ENCODE results near the gene MROH7. TPM values are rescaled to one million over a fixed set of nuclear protein-coding genes. Genes with fewer than 3 reads are reported as not detected.
A peak's percentile ranks its signal among the peaks of the same experiment; 100 is the strongest.

Gene MROH7
- total RNA-seq, 2 donors from 2014 or later, result 3.7 to 5.5 TPM

DNA sequence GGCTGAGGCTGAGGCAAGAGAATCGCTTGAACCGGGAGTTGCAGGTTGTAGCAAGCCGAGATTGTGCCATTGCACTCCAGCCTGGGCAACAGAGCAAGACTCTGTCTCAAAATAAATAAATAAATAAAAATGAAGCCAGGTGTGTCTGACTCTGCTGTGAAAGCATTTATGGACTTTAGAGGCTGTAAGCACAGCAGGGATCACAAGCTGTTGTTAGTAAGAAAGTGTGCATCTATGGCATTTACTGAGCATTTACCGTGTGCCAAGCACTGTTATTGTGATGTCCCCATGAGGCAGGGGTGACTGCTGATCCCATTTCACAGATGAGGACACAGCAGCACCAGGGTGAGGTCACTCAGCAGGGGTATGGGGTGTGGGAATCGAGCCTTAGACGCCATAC, 38.3 kb upstream of the MROH7 start:
- no peaks in the 10 kb centered on the region for H3K9me3 ChIP-seq
- intact Hi-C loops (cut with DNase I), result no loop called here
- no peaks in the 10 kb centered on the region for H3K27me3 ChIP-seq
- H3K4me3 ChIP-seq, result no peak overlapping the region
- no peak for DNase-seq
- TF ChIP-seq, protein P1, sequence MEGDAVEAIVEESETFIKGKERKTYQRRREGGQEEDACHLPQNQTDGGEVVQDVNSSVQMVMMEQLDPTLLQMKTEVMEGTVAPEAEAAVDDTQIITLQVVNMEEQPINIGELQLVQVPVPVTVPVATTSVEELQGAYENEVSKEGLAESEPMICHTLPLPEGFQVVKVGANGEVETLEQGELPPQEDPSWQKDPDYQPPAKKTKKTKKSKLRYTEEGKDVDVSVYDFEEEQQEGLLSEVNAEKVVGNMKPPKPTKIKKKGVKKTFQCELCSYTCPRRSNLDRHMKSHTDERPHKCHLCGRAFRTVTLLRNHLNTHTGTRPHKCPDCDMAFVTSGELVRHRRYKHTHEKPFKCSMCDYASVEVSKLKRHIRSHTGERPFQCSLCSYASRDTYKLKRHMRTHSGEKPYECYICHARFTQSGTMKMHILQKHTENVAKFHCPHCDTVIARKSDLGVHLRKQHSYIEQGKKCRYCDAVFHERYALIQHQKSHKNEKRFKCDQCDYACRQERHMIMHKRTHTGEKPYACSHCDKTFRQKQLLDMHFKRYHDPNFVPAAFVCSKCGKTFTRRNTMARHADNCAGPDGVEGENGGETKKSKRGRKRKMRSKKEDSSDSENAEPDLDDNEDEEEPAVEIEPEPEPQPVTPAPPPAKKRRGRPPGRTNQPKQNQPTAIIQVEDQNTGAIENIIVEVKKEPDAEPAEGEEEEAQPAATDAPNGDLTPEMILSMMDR (IDR thresholded peaks at IDR 0.05), result no peak
- peaks cover 3% of the 10 kb centered on the region for H3K4me1 ChIP-seq
- H3K36me3 ChIP-seq, result no peaks in the 10 kb centered on the region
- no peak overlapping the region for H3K27ac ChIP-seq
- no peak overlapping the region for H3K9ac ChIP-seq (ENCODE audit: low read depth in 2 of 2, low read length in 2 of 2)

DNA sequence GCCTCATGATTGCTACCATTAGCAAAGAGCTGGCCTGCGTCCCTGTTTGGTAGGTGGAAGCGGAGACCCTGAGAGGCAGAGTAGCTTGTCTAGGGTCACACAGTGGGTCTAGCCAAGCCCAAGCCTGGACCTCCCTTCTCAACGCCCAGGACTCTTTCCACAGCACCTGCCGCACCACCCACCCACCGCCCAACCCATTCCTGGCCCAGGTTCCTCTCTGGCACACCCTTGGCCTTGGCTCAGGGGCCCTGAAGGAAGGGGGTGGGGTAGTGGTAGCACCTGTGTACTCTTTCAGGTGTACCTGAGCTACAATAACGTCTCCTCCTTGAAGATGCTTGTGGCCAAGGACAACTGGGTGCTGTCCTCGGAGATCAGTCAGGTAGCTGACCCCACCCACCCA, 37.5 kb upstream of the MROH7 start:
- Histone ChIP-seq H3K4me3 (no peak overlapping the region), H3K9me3 (no peaks in the 10 kb centered on the region), H3K27me3 (no peaks in the 10 kb centered on the region), H3K27ac (no peak overlapping the region), H3K4me1 (peaks cover 3% of the 10 kb centered on the region), H3K9ac (ENCODE audit: low read depth in 2 of 2, low read length in 2 of 2) (no peak overlapping the region), H3K36me3 (no peaks in the 10 kb centered on the region)
- peak; percentile 87 for DNase-seq
- TF ChIP-seq, protein P1 (IDR thresholded peaks at IDR 0.05), result no peak
- intact Hi-C loops (cut with DNase I), result no loop called here

DNA sequence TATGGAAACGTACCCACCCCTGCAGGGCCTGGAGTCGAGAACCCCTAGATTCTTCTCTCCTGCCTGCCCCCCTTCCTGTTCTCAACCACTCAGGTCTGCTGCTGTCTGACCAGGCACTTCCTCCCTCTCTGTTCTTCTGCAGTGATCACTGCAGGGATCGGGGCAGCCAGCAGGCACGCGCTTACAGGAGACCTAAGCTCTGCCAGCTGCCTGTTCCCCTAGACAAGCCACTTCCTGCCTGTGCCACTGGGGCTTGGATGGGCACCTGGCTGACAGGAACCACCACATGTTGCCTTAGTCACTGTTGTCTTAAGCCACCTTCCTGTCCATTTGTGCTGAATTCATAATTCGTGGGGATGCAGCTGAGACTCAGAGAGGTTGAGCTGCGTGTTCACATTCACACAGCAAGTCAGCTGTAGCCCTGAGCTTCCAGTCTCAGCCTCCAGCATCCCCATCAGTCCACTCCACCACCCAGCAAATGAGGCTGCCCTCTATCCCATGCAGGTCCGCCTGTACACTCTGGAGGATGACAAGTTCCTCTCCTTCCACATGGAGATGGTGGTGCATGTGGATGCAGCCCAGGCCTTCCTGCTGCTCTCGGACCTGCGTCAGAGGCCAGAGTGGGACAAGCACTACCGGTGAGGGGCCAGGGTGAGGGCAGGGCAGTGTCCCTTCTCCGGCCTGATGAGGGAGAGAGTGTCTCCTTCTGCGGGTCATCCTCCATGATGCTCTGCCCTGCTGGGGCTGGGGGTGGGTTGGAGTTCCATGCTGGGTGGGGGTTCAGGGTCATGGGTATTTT, 36.8 kb upstream of the MROH7 start:
- Histone ChIP-seq H3K27ac (no peak overlapping the region), H3K9ac (ENCODE audit: low read depth in 2 of 2, low read length in 2 of 2) (no peak overlapping the region), H3K27me3 (no peaks in the 10 kb centered on the region), H3K9me3 (no peaks in the 10 kb centered on the region), H3K36me3 (no peaks in the 10 kb centered on the region), H3K4me3 (no peak overlapping the region), H3K4me1 (peaks cover 3% of the 10 kb centered on the region)
- TF ChIP-seq, protein P1 (IDR thresholded peaks at IDR 0.05), result no peak
- intact Hi-C loops (cut with DNase I), result no loop called here
- DNase-seq, result no peak

DNA sequence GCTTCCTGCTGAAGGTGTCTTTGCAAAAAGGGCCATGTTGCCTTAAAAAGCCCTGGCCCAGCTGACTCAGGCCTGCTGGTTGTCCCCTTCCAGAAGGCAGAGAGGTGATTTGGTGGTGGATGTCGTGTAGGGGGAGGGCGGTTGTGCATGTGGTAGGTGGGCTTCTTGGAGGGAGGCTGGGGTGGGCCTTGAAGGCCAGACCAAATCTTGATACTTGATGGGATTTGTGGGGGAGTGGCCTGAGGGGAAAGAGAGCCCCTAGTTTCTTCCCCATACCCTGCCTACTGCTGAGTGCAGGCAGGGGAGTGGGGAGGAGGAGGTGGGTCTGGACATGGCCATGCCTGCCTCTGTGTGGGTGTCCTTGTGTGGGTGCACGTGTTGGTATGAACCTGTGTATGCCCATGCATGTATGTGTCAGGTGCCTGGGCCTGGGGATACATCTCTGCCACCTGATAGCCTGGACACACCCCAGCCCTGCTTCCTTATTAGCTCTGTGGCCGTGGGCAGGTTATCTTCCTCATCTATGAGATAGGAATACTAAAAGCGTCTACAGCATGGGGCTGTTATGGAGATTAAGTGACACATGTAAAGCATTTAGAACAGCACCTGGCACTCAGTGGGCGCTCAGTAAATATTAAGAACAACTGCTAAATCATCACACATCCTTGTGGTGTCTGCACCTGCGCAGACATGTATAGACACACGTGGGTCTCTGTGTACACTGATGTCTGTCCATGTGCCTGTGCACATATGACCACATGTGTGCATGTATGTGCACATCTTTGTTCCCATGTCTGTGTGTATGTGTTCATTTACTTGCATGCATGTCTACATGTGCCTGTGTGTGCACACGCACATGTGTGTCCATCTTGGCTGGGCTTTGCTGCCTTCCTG, 35.2 kb upstream of the MROH7 start:
- TF ChIP-seq, protein P1 (IDR thresholded peaks at IDR 0.05), result no peak
- Histone ChIP-seq H3K27me3 (no peaks in the 10 kb centered on the region), H3K27ac (no peak overlapping the region), H3K9me3 (no peaks in the 10 kb centered on the region), H3K4me1 (peaks cover 3% of the 10 kb centered on the region), H3K36me3 (no peaks in the 10 kb centered on the region), H3K9ac (ENCODE audit: low read depth in 2 of 2, low read length in 2 of 2) (peak overlapping the region in 1 of 2 donors; percentile 46), H3K4me3 (no peak overlapping the region)
- intact Hi-C loops (cut with DNase I), result no loop called here
- peak; percentile 71 for DNase-seq

DNA sequence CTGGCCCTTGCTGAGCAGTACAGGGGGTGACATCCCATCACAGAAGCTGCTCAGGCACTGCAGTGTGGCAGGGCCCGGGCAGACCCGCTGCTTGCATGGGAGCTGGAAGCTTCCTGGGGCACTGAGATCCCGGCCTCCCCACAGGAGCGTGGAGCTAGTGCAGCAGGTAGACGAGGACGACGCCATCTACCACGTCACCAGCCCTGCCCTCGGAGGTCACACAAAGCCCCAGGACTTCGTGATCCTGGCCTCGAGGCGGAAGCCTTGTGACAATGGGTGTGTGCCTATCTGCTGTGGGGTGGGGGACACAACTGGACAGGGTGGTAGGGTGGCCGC, 34.6 kb upstream of the MROH7 start:
- Histone ChIP-seq H3K9me3 (no peaks in the 10 kb centered on the region), H3K27ac (no peak overlapping the region), H3K9ac (ENCODE audit: low read depth in 2 of 2, low read length in 2 of 2) (no peak overlapping the region), H3K4me3 (no peak overlapping the region), H3K27me3 (no peaks in the 10 kb centered on the region), H3K4me1 (peaks cover 3% of the 10 kb centered on the region), H3K36me3 (no peaks in the 10 kb centered on the region)
- DNase-seq, result no peak
- TF ChIP-seq, protein P1 (IDR thresholded peaks at IDR 0.05), result no peak
- intact Hi-C loops (cut with DNase I), result no loop called here

Measured in colonic mucosa (tissue), 4 donors.